ENCODE results near the gene ACHE.

- TF ChIP-seq CTCF (conservative IDR thresholded peaks at IDR 0.05; ENCODE audit: low read length): no peak
- no peak for TF ChIP-seq EZH2phosphoT487 (IDR thresholded peaks at IDR 0.05; ENCODE audit: borderline replicate concordance, low read depth, low read length)
Observed at GRCh38 chr7:100908512-100908911, 12.8 kb upstream of the ACHE start.

Data from OCI-LY7 (cell line).